ENCODE results near the gene HES7. TPM values are rescaled to one million over a fixed set of nuclear protein-coding genes. Genes with fewer than 3 reads are reported as not detected.

The HES7 gene
- total and polyA plus RNA-seq, 11 donors: 0.17 to 0.76 (median 0.36) TPM; not detected in 5

DNA sequence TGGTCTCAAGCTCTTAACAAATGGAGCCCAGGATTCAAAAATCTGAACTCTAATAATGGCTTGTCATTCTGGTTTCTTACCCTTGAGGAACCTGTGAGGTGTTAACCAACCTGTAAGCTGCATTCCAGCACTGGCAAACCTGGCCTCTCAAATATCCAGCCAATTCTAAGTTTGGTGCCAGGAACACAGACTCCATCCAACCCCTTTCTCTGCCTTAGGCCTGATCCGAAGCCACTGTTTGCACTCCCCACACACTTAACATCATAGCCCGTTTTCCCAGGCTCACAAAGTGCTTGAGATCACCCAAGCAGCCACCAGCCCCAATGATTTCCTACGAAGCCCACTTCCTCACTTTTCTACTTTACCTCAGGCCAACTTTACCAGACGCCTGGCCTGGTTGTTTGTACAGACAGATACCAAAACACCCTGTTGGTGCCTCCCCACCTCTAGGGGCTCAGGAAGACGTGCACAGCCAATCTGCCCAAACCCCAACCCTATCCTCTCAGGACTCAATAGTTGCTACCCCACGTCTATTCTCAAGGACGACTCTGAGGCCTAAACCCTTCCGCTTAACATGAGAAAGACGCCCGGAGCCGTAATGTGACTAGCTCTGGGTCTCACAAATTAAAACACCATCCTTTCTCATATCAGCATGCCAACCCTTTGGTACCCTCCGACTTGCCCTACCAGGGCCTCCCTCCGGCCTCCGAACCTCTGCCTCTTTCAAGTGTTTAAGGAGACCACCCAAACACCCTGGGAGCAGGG lies 31.5 kb upstream of the HES7 start:
- DNase-seq: peak in 1 of 5 donors; percentile 26
- H3K4me3 ChIP-seq: peak overlapping the region; percentile 69 to 97 (median 86)
- H3K9me3 ChIP-seq: no peaks in the 10 kb centered on the region
- 7 to 20% (median 11%) methylated on average over 14 of the region's 14 CpGs for WGBS, 4 donors
- H3K36me3 ChIP-seq: peaks cover 0 to 28% (median 16%) of the 10 kb centered on the region in 9 donors
- peak overlapping the region; percentile 98 to 100 (median 100) for H3K27ac ChIP-seq
- intact Hi-C loops (cut with DNase I): loop anchor here in 4 of 10 donors (2.0 to 10.0 kb wide), 4 partner anchors 17 to 311 kb away; partner anchors contain the start of genes HES7 (in 2 of the 4), CYB5D1 (in 1 of the 4), NAA38 (in 1 of the 4) and TMEM88 (in 1 of the 4)
- no peak for ATAC-seq
- TF ChIP-seq, protein P1, sequence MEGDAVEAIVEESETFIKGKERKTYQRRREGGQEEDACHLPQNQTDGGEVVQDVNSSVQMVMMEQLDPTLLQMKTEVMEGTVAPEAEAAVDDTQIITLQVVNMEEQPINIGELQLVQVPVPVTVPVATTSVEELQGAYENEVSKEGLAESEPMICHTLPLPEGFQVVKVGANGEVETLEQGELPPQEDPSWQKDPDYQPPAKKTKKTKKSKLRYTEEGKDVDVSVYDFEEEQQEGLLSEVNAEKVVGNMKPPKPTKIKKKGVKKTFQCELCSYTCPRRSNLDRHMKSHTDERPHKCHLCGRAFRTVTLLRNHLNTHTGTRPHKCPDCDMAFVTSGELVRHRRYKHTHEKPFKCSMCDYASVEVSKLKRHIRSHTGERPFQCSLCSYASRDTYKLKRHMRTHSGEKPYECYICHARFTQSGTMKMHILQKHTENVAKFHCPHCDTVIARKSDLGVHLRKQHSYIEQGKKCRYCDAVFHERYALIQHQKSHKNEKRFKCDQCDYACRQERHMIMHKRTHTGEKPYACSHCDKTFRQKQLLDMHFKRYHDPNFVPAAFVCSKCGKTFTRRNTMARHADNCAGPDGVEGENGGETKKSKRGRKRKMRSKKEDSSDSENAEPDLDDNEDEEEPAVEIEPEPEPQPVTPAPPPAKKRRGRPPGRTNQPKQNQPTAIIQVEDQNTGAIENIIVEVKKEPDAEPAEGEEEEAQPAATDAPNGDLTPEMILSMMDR (IDR thresholded peaks at IDR 0.05): no peak
- TF ChIP-seq POLR2A (IDR thresholded peaks at IDR 0.05): no peak
- H3K27me3 ChIP-seq: no peaks in the 10 kb centered on the region
- H3K4me1 ChIP-seq: peaks cover 18 to 81% (median 36%) of the 10 kb centered on the region in 12 donors

DNA sequence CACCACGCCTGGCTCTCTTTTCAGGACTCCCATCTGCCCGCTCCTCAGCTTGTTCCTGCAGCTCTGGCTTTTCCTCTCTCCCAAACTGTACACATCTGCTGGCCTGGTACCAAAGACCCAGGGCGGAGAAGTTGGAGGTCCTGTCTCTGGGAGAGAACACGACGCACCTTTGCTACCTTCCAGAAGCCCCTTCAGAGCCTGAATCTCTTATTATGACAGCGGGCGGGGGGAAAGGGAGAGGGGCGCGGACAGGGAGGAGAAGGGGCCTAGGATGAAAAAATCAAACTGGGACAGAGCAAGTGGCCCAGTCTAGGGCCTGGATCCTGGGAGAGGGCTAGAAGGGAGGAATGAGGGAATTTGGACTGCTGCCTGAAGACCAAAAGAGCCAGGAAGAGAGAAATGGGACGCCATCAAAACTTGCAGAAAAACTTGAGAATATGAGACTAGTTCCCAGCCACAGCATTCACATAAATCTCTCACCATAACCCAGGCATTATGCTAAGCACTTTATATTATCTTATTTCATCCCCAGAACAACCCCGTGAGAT lies 30.8 kb upstream of the HES7 start:
- Histone ChIP-seq H3K27ac (peak overlapping the region; percentile 98 to 100 (median 100)), H3K9me3 (no peaks in the 10 kb centered on the region), H3K4me3 (peak overlapping the region; percentile 69 to 97 (median 86)), H3K4me1 (peaks cover 25 to 81% (median 42%) of the 10 kb centered on the region in 12 donors), H3K27me3 (no peaks in the 10 kb centered on the region), H3K36me3 (peaks cover 0 to 28% (median 19%) of the 10 kb centered on the region in 9 donors)
- ATAC-seq (no peak), DNase-seq (no peak)
- intact Hi-C loops (cut with DNase I): loop anchor here in 5 of 10 donors (2.0 to 10.0 kb wide), 5 partner anchors 16 to 312 kb away; partner anchors contain the start of genes HES7 (in 2 of the 5), CYB5D1 (in 1 of the 5), NAA38 (in 1 of the 5) and TMEM88 (in 1 of the 5)
- 5 to 14% (median 5%) methylated on average over 9 to 11 of the region's 11 CpGs for WGBS, 4 donors
- no peak for TF ChIP-seq POLR2A (IDR thresholded peaks at IDR 0.05)
- TF ChIP-seq, protein P1 (IDR thresholded peaks at IDR 0.05): no peak

DNA sequence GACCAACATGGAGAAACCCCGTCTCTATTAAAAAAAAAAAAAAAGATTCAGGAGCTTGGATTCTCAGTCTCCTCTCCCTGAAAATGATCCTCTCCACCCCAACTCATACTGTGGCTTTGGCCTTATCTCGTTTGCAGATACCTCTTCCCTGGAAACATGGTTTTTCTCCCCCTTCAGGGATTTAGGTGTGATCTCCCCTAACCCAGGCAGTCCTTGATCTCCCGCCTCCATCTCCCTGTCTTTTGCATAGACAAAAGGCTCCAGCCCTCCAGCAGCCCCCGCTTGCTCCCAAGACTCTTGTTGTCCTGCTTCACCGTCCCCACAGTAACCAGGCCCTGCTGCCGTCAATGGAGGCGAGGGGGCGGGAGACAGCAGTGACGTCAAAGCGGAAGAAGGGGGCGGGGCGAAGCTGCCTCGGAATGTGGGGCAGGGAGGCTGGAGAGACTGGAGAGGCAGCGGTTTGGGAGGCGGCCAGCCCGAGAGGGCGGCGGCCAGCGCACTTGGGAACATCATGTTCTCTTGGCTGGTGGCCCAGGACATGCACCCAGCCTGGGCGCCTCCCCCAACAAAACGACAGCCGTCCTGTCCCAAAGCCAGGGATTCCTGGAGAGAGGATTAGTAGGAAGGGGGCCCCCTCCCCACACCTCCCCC lies 30.2 kb upstream of the HES7 start:
- DNase-seq (peak; percentile 100), ATAC-seq (peak; percentile 58 to 65 (median 58))
- Histone ChIP-seq H3K9me3 (no peaks in the 10 kb centered on the region), H3K27ac (peak overlapping the region; percentile 98 to 100 (median 100)), H3K4me3 (peak overlapping the region in 11 of 12 donors; percentile 69 to 97 (median 85)), H3K4me1 (peaks cover 26 to 83% (median 46%) of the 10 kb centered on the region in 12 donors), H3K27me3 (no peaks in the 10 kb centered on the region), H3K36me3 (peaks cover 2 to 28% (median 19%) of the 10 kb centered on the region in 9 donors)
- intact Hi-C loops (cut with DNase I): loop anchor here in 5 of 10 donors (2.0 to 10.0 kb wide), 4 partner anchors 15 to 312 kb away; partner anchors contain the start of genes CYB5D1 (in 1 of the 5), NAA38 (in 1 of the 5) and TMEM88 (in 1 of the 5)
- TF ChIP-seq POLR2A (IDR thresholded peaks at IDR 0.05): peak; percentile 67 to 87
- TF ChIP-seq, protein P1 (IDR thresholded peaks at IDR 0.05): no peak
- WGBS, 4 donors: 2 to 3% (median 3%) methylated on average over 22 of the region's 22 CpGs
